Mononuclear cell (primary cell): ENCODE data around the gene MYO7A. TPM values are rescaled to one million over a fixed set of nuclear protein-coding genes. Genes with fewer than 3 reads are reported as not detected.

ENCODE experiments used
- H3K27me3 ChIP-seq: 2 replicates; pipeline ENCODE4 v1.6.0; 2011; ENCODE audit warnings: low read length, control low read depth; ENCODE audit not compliant: insufficient read depth
- H3K4me1 ChIP-seq: 2 replicates; pipeline ENCODE4 v1.5.1; 2011; ENCODE audit warnings: mild to moderate bottlenecking, low read length, control low read depth; ENCODE audit not compliant: insufficient read depth
- H3K4me3 ChIP-seq: 2 replicates; pipeline ENCODE4 v1.5.1; 2011; ENCODE audit warnings: mild to moderate bottlenecking, low read length, moderate library complexity
- H3K9me3 ChIP-seq: 2 replicates; pipeline ENCODE4 v1.5.1; 2011; ENCODE audit warnings: low read depth, mild to moderate bottlenecking, control low read depth, low read length
- total RNA-seq: library from RNA; depleted of rRNA; stranded (reverse); fragments of >200 nt; gene quantifications from one replicate; pipeline ENCODE4 v1.2.3, GENCODE V29; 2012

Gene MYO7A
- total RNA-seq, 1 donor = 1.5 TPM

DNA sequence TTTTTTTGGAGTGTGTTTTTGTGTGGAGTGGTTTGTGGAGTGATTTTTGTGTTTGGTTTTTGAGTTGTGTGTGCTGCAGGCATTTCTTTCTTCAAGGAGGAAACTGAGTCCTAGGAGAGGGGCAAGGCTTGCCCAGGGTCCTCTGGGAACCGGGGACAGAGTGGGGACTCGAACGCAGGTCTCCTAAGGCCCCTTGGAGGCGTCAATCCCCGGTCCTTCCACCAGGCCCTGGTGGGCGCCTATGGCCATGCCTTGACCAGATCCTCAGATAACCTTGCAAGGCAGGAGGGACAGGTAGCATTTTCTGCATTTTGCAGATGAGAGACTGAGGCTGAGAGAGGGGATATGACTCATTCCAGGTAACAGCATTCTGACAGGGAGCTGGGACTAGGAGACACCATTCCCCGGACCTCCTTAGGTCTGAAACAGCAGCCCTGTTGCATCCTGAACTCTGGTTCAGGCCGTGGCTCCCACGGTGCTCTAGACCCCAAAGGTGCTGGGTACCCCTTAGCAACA, 39.1 kb downstream of the MYO7A start:
- Histone ChIP-seq H3K9me3 (no peaks in the 10 kb centered on the region), H3K4me1 (no peaks in the 10 kb centered on the region), H3K27me3 (no peaks in the 10 kb centered on the region), H3K4me3 (no peak overlapping the region)

DNA sequence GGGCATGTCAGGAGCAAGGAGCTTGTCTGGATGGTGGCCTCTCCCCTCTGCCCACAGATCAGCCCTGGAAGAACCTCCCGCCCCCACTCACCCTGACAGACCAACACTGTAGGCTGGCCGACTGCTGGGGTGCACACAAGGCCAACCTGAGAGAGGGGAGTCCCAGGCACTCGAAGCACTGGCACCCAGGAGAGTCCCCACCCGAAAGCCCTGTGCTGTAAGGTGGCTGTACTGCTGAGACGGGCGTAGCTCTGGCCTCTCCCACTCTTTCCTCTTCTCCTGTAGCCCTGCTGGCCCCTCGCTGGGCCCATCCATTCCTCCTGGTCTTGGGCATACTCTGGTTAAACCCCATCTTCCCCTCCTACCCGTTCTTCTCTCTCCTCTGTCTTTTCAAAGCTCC, 39.7 kb downstream of the MYO7A start:
- Histone ChIP-seq H3K4me1 (no peaks in the 10 kb centered on the region), H3K4me3 (no peak overlapping the region), H3K9me3 (no peaks in the 10 kb centered on the region), H3K27me3 (no peaks in the 10 kb centered on the region)

DNA sequence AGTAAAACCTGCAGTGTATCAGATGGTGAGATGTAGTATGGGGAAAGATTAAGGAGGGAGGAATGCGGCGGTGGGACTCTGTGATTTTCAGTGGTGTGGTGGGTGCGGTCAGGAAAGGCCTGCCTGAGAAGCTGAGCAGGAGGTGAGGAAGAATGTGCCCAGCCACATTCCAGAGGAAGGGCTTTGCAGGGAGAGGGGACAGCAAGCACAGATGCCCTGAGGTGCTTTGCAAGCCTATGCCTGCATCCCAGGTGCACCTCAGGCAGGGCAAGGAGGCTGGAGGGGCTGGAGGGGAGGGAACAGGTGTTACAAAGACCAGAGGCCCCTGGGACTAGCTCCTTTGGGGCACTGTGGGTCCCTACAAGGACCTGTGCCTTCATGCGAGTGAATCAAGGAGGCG, 42.1 kb downstream of the MYO7A start:
- Histone ChIP-seq H3K4me3 (no peak overlapping the region), H3K4me1 (peaks cover 9% of the 10 kb centered on the region), H3K9me3 (no peaks in the 10 kb centered on the region), H3K27me3 (no peaks in the 10 kb centered on the region)

- H3K27me3 ChIP-seq = no peaks in the 10 kb centered on the region
- no peak overlapping the region for H3K4me3 ChIP-seq
Measured at GRCh38 chr11:77171254-77171653, 43.2 kb downstream of the MYO7A start.

GRCh38 chr11:77171885-77172665, 44.0 kb downstream of the MYO7A start:
- Histone ChIP-seq H3K4me3 (no peak overlapping the region), H3K27me3 (no peaks in the 10 kb centered on the region), H3K9me3 (no peaks in the 10 kb centered on the region), H3K4me1 (peaks cover 23% of the 10 kb centered on the region)

More at GRCh38 chr11:77171254-77171653, 43.2 kb downstream of the MYO7A start:
- Histone ChIP-seq H3K9me3 (no peaks in the 10 kb centered on the region), H3K4me1 (peaks cover 20% of the 10 kb centered on the region)

- H3K4me3 ChIP-seq = no peak overlapping the region
- peaks cover 23% of the 10 kb centered on the region for H3K4me1 ChIP-seq
Measured at GRCh38 chr11:77172666-77172982, 44.6 kb downstream of the MYO7A start.

DNA sequence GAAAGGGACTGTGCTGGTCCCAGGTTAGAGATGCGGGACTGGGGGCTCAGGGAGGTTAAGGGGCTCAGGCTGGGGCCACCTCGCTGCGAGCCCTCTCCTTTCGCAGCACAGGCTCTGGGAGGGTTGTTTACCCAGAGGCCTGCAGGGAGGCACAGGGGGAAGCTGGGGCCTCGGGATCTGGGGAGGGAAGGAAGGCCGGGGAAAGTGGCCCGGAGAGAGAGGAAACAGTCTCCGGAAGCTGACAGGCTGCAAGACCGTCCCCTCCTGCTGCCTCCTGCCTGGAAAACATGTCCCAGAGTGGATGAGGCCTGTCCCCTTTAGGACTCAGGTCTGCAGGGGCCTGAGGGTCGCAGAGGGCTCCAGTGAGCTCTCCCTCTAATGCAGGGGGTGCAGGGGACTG, 45.4 kb downstream of the MYO7A start:
- peaks cover 23% of the 10 kb centered on the region for H3K4me1 ChIP-seq
- H3K9me3 ChIP-seq = no peaks in the 10 kb centered on the region
- H3K4me3 ChIP-seq = no peak overlapping the region
- no peaks in the 10 kb centered on the region for H3K27me3 ChIP-seq

More at GRCh38 chr11:77172666-77172982, 44.6 kb downstream of the MYO7A start:
- Histone ChIP-seq H3K27me3 (no peaks in the 10 kb centered on the region), H3K9me3 (no peaks in the 10 kb centered on the region)

GRCh38 chr11:77174559-77174958, 46.5 kb downstream of the MYO7A start:
- H3K27me3 ChIP-seq = no peaks in the 10 kb centered on the region
- H3K9me3 ChIP-seq = no peaks in the 10 kb centered on the region
- H3K4me3 ChIP-seq = no peak overlapping the region
- H3K4me1 ChIP-seq = peaks cover 23% of the 10 kb centered on the region

DNA sequence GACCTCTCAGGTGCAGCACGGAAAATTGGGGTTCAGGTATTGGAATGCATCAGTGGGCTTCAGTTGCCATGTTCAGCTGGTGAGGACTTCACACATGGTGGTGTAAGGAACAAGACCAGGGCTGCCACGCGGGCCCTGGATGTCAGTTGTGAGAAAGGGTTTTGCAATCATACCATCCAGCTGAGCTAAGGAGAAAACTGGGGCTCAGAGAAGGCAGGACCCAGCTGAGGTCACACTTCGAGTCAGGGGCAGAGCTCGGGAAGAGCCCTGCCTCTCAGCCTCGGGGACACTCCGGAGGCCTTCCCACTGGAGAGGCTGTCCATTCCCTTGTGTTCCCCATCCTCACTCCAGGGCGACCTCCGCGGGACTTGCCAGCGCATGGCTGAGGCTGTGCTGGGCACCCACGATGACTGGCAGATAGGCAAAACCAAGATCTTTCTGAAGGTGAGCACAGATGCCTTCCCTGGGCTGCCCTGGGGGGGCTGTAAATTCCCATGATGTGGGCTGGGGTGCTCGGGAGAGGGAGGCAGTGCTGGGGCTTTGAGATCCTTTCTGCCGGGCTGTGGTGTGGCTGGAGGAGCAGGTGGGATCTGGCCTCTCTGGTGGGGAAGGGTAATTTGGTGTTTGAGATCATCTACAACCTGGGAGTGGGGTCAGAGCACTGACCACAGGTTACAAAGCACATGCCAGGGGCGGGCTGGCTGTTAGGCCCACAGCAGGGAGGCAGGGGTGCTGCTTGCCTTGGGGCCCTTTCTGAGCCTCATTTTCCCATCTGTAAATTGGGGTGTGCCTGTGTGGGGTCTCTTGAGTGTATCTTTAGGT, 47.2 kb downstream of the MYO7A start:
- Histone ChIP-seq H3K27me3 (no peaks in the 10 kb centered on the region), H3K9me3 (no peaks in the 10 kb centered on the region), H3K4me1 (peaks cover 23% of the 10 kb centered on the region), H3K4me3 (no peak overlapping the region)

DNA sequence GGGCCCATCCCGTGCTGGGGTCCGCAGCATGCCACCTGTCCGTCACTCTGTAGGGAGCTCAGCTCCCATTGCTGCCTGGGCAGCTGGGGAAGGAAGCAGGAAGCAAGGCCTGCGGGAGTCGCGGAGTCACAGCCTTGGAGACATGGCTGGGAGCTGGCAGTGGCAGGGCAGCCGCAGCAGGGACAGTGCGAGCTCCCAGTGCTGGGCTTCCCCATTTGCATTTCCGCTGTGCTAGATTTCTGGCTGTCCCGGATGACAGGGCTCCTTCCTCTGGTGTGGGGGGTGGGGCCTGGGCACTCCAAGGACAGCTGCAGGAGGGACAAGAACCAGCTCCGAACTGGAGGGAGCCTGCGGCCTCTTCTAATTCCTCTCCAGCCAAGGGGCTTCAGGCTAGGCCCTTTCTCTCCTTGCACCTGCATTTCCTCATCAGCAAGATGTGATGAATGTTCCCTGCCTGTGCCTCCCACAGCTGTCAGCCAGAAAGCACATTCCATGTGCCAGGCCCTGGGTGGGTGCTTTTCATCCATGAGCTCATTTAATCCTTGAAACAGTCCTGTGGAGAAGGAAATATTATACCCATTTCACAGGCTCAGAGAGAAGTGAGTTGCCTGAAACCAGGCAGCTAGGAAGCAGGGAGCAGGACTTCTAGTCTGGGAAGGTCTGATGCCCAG, 48.0 kb downstream of the MYO7A start:
- Histone ChIP-seq H3K4me1 (peaks cover 23% of the 10 kb centered on the region), H3K4me3 (no peak overlapping the region), H3K9me3 (no peaks in the 10 kb centered on the region)

DNA sequence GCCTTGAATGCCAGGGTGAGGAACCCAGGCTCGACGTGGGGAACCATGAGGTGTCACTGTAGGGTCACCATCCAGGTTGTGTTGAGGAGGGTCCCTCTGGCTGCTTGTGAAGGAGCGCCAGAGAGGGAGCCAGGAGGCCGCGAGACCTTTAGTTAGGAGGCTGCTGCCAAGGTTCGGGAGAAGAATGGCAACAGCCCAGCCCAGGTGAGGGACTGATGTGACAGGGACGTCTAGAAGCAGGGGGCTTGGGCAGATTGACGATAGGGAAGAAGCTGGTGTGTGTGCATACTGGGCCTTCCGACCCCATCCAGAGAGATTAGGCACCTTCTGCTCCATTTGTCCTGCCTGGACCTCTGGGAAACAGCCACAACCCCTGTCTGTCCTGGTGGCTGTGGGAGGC, 49.0 kb downstream of the MYO7A start:
- H3K4me1 ChIP-seq = peaks cover 23% of the 10 kb centered on the region
- no peaks in the 10 kb centered on the region for H3K9me3 ChIP-seq
- H3K4me3 ChIP-seq = no peak overlapping the region
- H3K27me3 ChIP-seq = no peaks in the 10 kb centered on the region

More for the DNA sequence above, 48.0 kb downstream of the MYO7A start:
- H3K27me3 ChIP-seq = no peaks in the 10 kb centered on the region

DNA sequence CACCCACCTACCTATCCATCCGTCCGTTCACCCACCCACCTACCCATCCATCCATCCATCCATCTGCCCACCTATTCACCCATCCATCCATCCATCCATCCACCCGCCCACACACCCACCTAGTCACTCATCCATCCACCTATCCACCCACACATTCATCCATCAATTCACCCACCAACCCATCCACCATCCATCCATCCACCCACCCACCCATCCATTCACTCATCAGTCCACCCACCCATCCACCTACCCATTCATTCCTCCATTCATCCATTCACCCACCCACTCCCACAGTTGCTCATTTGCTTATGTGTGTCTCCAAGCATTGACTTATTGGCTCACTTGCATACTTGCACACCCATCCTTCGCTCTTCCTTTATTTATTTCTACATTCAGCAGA, 50.1 kb downstream of the MYO7A start:
- Histone ChIP-seq H3K27me3 (no peaks in the 10 kb centered on the region), H3K9me3 (no peaks in the 10 kb centered on the region), H3K4me1 (peaks cover 23% of the 10 kb centered on the region), H3K4me3 (no peak overlapping the region)

DNA sequence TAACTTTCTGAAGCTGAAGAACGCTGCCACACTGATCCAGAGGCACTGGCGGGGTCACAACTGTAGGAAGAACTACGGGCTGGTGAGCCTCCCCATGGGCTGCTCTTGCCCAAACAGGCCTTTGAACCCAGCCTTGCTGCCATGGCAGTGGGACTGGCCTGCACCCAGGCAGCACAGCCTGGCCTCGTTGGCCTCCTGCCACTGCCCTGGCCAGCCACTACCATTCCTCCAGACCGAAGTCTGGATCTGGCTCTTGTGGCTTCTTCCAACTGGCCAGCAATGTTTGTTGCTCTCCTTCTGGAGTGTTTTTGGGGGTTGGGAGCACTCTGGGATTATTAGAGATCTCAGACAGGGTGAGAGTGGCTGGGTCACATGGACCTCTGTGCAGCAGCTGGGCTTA, 51.0 kb downstream of the MYO7A start:
- Histone ChIP-seq H3K4me3 (no peak overlapping the region), H3K4me1 (peaks cover 19% of the 10 kb centered on the region), H3K27me3 (no peaks in the 10 kb centered on the region), H3K9me3 (no peaks in the 10 kb centered on the region)

- Histone ChIP-seq H3K27me3 (no peaks in the 10 kb centered on the region), H3K9me3 (no peaks in the 10 kb centered on the region), H3K4me1 (peaks cover 18% of the 10 kb centered on the region), H3K4me3 (no peak overlapping the region)
Measured at GRCh38 chr11:77179681-77180080, 51.6 kb downstream of the MYO7A start.

GRCh38 chr11:77180346-77180745, 52.3 kb downstream of the MYO7A start:
- no peak overlapping the region for H3K4me3 ChIP-seq
- no peaks in the 10 kb centered on the region for H3K27me3 ChIP-seq
- H3K9me3 ChIP-seq = no peaks in the 10 kb centered on the region
- H3K4me1 ChIP-seq = peaks cover 12% of the 10 kb centered on the region
